Fibroblast of the aortic adventitia (primary cell): ENCODE results near the gene SLC1A2. TPM values are rescaled to one million over a fixed set of nuclear protein-coding genes. Genes with fewer than 3 reads are reported as not detected.
A peak's percentile ranks its signal among the peaks of the same experiment; 100 is the strongest.

Source experiments
- DNase-seq: peaks from one replicate; pipeline ENCODE4 v3.0.0-alpha.2; 2010; ENCODE audit warnings: low read depth
- H3K4me3 ChIP-seq: 2 replicates; pipeline ENCODE4 v1.5.1; 2011; ENCODE audit warnings: low read depth, mild to moderate bottlenecking, control low read depth, low read length, moderate library complexity
- CTCF ChIP-seq: IDR thresholded peaks from 2 replicates; pipeline ENCODE4 v1.5.1; 2011; ENCODE audit warnings: mild to moderate bottlenecking, low read length, control low read depth, inconsistent platforms; ENCODE audit not compliant: insufficient read depth
- total RNA-seq: library from RNA; depleted of rRNA; stranded (reverse); fragments of >200 nt; gene quantifications from 2 replicates; pipeline ENCODE4 v1.2.3, GENCODE V29; 2012; ENCODE audit warnings: low replicate concordance

The SLC1A2 gene
- total RNA-seq, 1 donor: 23.6 TPM

- no peak for TF ChIP-seq CTCF
- H3K4me3 ChIP-seq: no peak overlapping the region
- DNase-seq: no peak
Measured at GRCh38 chr11:35324183-35324886, 95.0 kb downstream of the SLC1A2 start.

GRCh38 chr11:35323076-35323868, 96.1 kb downstream of the SLC1A2 start:
- DNase-seq: peak; percentile 46
- no peak for TF ChIP-seq CTCF
- no peak overlapping the region for H3K4me3 ChIP-seq

- TF ChIP-seq CTCF: no peak
- no peak for DNase-seq
- H3K4me3 ChIP-seq: no peak overlapping the region
Measured at GRCh38 chr11:35322318-35322979, 96.9 kb downstream of the SLC1A2 start.

- no peak overlapping the region for H3K4me3 ChIP-seq
- no peak for TF ChIP-seq CTCF
- peak; percentile 95 for DNase-seq
Measured at GRCh38 chr11:35321532-35322317, 97.6 kb downstream of the SLC1A2 start.

GRCh38 chr11:35321111-35321510, 98.2 kb downstream of the SLC1A2 start:
- TF ChIP-seq CTCF: no peak
- no peak for DNase-seq
- no peak overlapping the region for H3K4me3 ChIP-seq

GRCh38 chr11:35318977-35319925, 100.1 kb downstream of the SLC1A2 start:
- DNase-seq: no peak
- no peak for TF ChIP-seq CTCF
- H3K4me3 ChIP-seq: no peak overlapping the region
